Stimulated activated CD4-positive, alpha-beta T cell treated with anti-CD3 and anti-CD28 coated beads, Interleukin-12 subunit alpha, Interleukin-12 subunit beta, amount 100 ng/mL, for 24 hours (primary cell): Measurements from ENCODE around the gene INSC.

Experiments
- DNase-seq, 2 experiments: peaks; one replicate each; pipeline ENCODE4 v3.0.0-alpha.2; 2020; ENCODE audit warnings: low read depth in 2 of 2

INSC gene

GRCh38 chr11:15216678-15217077 lies 102.0 kb downstream of the INSC start:
- DNase-seq, result no peak

- no peak for DNase-seq
These were observed 102.7 kb downstream of the INSC start for GRCh38 chr11:15217416-15217815.

- DNase-seq, result no peak
These were observed 108.1 kb downstream of the INSC start for GRCh38 chr11:15222777-15223176.

- DNase-seq, result no peak
These were observed 108.6 kb downstream of the INSC start for GRCh38 chr11:15223318-15223717.

- DNase-seq, result no peak
These were observed 109.7 kb downstream of the INSC start for GRCh38 chr11:15224466-15224865.

GRCh38 chr11:15227011-15227410 lies 112.3 kb downstream of the INSC start:
- DNase-seq, result no peak

- DNase-seq, result no peak
These were observed 113.7 kb downstream of the INSC start for GRCh38 chr11:15228331-15228849.

GRCh38 chr11:15229069-15229468 lies 114.3 kb downstream of the INSC start:
- DNase-seq, result no peak

- DNase-seq, result no peak
These were observed 117.8 kb downstream of the INSC start for GRCh38 chr11:15232496-15232895.

- DNase-seq, result no peak
These were observed 118.8 kb downstream of the INSC start for GRCh38 chr11:15233371-15234165.

- no peak for DNase-seq
These were observed 120.1 kb downstream of the INSC start for GRCh38 chr11:15234796-15235195.

- no peak for DNase-seq
These were observed 121.8 kb downstream of the INSC start for GRCh38 chr11:15236559-15236958.

GRCh38 chr11:15238856-15239255 lies 124.1 kb downstream of the INSC start:
- no peak for DNase-seq

GRCh38 chr11:15248749-15249148 lies 134.0 kb downstream of the INSC start:
- DNase-seq, result no peak

GRCh38 chr11:15258433-15259165 lies 143.9 kb downstream of the INSC start:
- DNase-seq, result no peak

- no peak for DNase-seq
These were observed 152.3 kb downstream of the INSC start for GRCh38 chr11:15266999-15267398.

GRCh38 chr11:15268598-15268997 lies 153.9 kb downstream of the INSC start:
- DNase-seq, result no peak

- DNase-seq, result no peak
These were observed 160.4 kb downstream of the INSC start for GRCh38 chr11:15275141-15275540.

- DNase-seq, result no peak
These were observed 161.9 kb downstream of the INSC start for GRCh38 chr11:15276621-15277020.

- no peak for DNase-seq
These were observed 163.4 kb downstream of the INSC start for GRCh38 chr11:15278128-15278527.

- DNase-seq, result no peak
These were observed 165.7 kb downstream of the INSC start for GRCh38 chr11:15280393-15280792.

- no peak for DNase-seq
These were observed 168.0 kb downstream of the INSC start for GRCh38 chr11:15282754-15283153.

- DNase-seq, result no peak
These were observed 171.7 kb downstream of the INSC start for GRCh38 chr11:15286465-15286864.
